Endothelial cell of umbilical vein (primary cell): ENCODE results near the gene IL31RA.

Experiments used
- EZH2 ChIP-seq: IDR thresholded peaks from 2 replicates; pipeline ENCODE4 v1.6.1; 2012; ENCODE audit warnings: borderline replicate concordance, low read depth, mild to moderate bottlenecking, moderate library complexity, low read length, inconsistent platforms; ENCODE audit not compliant: severe bottlenecking
- FOS ChIP-seq: IDR thresholded peaks from 2 replicates; pipeline ENCODE4 v1.6.1; 2011; ENCODE audit warnings: mild to moderate bottlenecking, low read length, moderate library complexity, borderline replicate concordance; ENCODE audit not compliant: insufficient read depth
- GATA2 ChIP-seq: IDR thresholded peaks from 2 replicates; pipeline ENCODE4 v1.7.0; 2011; ENCODE audit warnings: low read depth, mild to moderate bottlenecking, moderate library complexity, mixed read lengths, low read length; ENCODE audit not compliant: insufficient read length, insufficient read depth
- JUN ChIP-seq: IDR thresholded peaks from 2 replicates; pipeline ENCODE4 v1.6.1; 2011; ENCODE audit warnings: borderline replicate concordance, low read depth; ENCODE audit not compliant: insufficient read length, insufficient read depth
- MAX ChIP-seq: IDR thresholded peaks from 2 replicates; pipeline ENCODE4 v1.6.1; 2011; ENCODE audit not compliant: insufficient read depth, insufficient read length
- MYC ChIP-seq: IDR thresholded peaks from one replicate; pipeline ENCODE4 v1.6.1; 2011; ENCODE audit warnings: mild to moderate bottlenecking, low read depth, low read length
- POLR2A ChIP-seq: IDR thresholded peaks from 2 replicates; pipeline ENCODE4 v1.6.1; 2012; ENCODE audit warnings: low read depth, mild to moderate bottlenecking, control low read depth, low read length
- POLR2AphosphoS5 ChIP-seq: IDR thresholded peaks from 2 replicates; pipeline ENCODE4 v1.6.1; 2012; ENCODE audit warnings: low read depth, mild to moderate bottlenecking, control low read depth, low read length, moderate library complexity; ENCODE audit not compliant: insufficient read depth
- TF ChIP-seq, protein P1 (sequence below), 2 donors: IDR thresholded peaks; 1 replicate in 1 of 2; 2 replicates in 1 of 2; pipeline ENCODE4 v1.5.1; 2011; ENCODE audit warnings: low read length in 2 of 2, mild to moderate bottlenecking in 2 of 2, moderate library complexity in 2 of 2, control low read depth in 1 of 2, inconsistent platforms in 1 of 2, low read depth in 1 of 2; ENCODE audit not compliant: insufficient read depth in 1 of 2; ENCODE audit errors: extremely low read depth in 1 of 2

DNA sequence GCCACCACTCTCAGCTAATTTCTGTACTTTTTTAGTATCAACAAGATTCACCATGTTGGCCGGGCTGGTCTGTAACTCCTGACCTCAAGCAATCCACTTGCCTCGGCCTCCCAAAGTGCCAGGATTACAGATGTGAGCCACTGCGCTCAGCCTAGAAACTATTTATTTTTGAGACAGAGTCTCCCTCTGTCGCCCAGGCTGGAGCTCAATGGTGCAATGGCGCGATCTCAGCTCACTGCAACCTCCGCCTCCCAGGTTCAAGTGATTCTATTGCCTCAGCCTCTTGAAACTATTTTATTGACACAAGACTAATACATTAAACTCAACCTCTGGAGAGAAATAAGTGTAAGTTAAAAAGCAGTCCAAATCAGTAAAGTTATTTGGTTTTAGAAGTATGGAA is 109.6 kb downstream of the IL31RA start:
- TF ChIP-seq POLR2A (no peak), MYC (no peak), EZH2 (no peak), POLR2AphosphoS5 (no peak), FOS (no peak), JUN (no peak), MAX (no peak), GATA2 (no peak)
- TF ChIP-seq, protein P1, sequence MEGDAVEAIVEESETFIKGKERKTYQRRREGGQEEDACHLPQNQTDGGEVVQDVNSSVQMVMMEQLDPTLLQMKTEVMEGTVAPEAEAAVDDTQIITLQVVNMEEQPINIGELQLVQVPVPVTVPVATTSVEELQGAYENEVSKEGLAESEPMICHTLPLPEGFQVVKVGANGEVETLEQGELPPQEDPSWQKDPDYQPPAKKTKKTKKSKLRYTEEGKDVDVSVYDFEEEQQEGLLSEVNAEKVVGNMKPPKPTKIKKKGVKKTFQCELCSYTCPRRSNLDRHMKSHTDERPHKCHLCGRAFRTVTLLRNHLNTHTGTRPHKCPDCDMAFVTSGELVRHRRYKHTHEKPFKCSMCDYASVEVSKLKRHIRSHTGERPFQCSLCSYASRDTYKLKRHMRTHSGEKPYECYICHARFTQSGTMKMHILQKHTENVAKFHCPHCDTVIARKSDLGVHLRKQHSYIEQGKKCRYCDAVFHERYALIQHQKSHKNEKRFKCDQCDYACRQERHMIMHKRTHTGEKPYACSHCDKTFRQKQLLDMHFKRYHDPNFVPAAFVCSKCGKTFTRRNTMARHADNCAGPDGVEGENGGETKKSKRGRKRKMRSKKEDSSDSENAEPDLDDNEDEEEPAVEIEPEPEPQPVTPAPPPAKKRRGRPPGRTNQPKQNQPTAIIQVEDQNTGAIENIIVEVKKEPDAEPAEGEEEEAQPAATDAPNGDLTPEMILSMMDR (IDR thresholded peaks at IDR 0.05; ENCODE audit: extremely low read depth in 1 of 2, insufficient read depth in 1 of 2, low read depth in 1 of 2, low read length in 2 of 2) = no peak
